GM21529 (cell line): ENCODE measurements around the gene TMEM128.
"Not testable (repeated sequence)": the region's sequence is repeated elsewhere in the genome, so short reads cannot be mapped to it uniquely, and the experiment has no call there.

Experiments
- ATAC-seq: cut with Tn5 transposase; IDR thresholded peaks from one replicate; pipeline ENCODE4 v1.9.1; 2021; ENCODE audit not compliant: unreplicated experiment

The TMEM128 gene

GRCh38 chr4:4256799-4257198 lies 8.8 kb upstream of the TMEM128 start:
- no peak for ATAC-seq

DNA sequence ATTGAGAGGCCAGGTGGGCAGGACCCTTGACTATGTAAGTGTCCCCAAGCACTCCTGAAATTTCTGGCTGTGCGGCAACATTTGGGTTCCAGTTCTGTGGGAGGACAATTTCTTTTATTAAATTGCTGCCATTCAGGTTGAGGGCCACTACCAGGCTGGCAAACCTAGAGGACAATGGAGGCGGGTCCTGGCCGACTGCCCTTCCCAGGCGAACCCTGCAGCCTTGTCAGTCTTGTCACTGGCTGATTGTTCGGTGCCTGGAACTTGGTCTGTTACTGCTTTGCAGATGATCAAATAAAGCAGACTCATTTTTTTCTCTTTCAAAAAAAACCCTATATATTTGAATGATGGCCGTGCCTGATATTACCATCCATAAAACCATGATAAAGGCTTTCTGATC lies 6.6 kb upstream of the TMEM128 start:
- ATAC-seq, result no peak

DNA sequence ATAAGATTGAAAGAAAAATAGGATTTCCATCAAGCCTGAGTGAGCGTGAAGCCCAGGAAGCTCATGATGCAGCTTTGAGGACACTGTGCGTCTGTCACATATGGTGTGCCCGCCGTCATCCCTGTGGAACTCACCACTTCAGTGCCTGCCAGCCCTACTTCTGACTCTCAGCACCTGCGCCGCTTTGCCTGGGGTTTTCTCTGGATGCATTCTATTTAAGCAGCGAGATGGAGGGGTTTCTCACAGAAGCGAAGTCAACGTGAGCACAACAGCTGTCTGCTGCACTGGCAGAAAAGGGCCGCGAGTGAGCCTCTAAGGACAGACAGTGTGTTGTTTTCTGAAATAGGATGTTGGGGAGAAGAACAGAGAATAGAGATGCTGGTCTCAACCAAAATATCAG lies 6.2 kb upstream of the TMEM128 start:
- no peak for ATAC-seq

- no peak for ATAC-seq
Observed at GRCh38 chr4:4249866-4250265, 1.8 kb upstream of the TMEM128 start.

DNA sequence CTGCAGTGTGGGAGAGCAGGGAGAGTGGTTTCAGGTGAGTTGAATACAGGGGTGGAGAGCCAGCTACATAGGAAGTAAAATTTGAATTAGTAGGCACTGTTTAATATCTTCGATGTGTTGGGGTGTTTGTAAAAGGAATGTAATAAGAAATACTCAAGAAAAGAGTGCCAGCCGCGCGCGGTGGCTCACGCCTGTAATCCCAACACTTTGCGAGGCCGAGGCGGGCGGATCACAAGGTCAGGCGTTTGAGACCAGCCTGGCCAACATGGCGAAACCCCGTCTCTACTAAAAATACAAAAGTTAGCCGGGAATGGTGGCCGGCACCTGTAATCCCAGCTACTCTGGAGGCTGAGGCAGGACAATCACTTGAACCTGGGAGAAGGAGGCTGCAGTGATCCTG lies 1.3 kb upstream of the TMEM128 start:
- not testable (repeated sequence) for ATAC-seq

GRCh38 chr4:4248885-4249203 lies 821 bp upstream of the TMEM128 start:
- no peak for ATAC-seq

DNA sequence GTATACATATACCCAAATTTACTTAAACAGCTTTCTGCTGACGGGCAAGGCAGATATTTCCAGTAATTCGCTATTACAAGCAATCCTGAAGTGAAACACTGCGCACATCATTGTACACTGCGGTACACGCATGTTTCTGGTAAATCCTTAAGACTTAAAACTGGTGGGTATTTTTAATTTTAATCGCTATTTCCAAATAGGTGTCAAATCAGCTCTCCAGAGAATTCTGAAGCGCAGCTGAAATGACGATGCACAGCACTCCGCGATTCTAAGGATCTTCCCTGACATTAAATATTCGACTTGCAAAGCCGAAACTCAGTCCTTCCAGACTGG lies 361 bp downstream of the TMEM128 start:
- peak; percentile 1 for ATAC-seq

DNA sequence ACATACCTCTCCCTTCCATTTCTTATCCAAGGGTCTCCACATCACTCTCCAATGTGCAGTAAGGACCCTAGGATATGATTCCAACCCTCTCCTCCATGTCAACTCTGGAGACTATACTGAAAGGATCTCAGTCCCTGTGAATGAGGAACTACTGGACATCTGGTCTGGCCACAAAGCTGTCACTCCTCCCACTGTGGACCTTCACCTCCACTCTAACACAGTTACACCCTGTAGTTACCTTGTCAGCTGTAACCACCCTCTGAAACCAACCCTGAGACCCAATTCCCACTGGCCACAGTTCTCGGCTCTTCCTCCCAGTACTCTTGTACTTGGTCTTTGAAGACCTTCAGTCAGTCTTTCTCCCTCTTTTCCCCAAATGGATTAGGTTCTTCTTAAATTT lies 2.9 kb downstream of the TMEM128 start:
- no peak for ATAC-seq

DNA sequence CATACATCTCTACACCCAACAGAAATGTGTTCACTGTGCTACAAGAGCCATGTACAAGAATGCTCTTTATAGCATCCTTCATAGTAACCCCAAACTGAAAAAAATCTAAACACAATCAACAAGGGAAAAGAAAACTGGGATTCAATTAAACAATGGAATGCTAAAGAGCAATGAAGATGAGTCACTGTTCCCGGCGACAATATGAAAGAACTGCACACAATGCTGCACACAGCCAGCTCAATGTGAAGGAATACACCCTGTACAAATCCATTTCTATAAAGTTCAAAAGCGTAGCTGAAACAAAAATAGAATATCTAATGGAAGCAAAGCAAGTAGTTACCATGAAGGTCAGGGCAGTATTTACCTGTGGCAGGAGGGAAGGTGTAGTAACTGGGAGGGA lies 8.5 kb downstream of the TMEM128 start:
- ATAC-seq, result not testable (repeated sequence)

GRCh38 chr4:4233610-4234009 lies 14.4 kb downstream of the TMEM128 start:
- no peak for ATAC-seq

- ATAC-seq, result no peak
Observed at GRCh38 chr4:4228356-4228668, 19.7 kb downstream of the TMEM128 start.

GRCh38 chr4:4227510-4228355 lies 20.3 kb downstream of the TMEM128 start:
- no peak for ATAC-seq

- no peak for ATAC-seq
Observed at GRCh38 chr4:4226606-4227438, 21.2 kb downstream of the TMEM128 start, which contains the start of gene OTOP1. OTOP1 (minus strand) TSS chr4:4226929; CDS start chr4:4226864, 65 bp downstream.

DNA sequence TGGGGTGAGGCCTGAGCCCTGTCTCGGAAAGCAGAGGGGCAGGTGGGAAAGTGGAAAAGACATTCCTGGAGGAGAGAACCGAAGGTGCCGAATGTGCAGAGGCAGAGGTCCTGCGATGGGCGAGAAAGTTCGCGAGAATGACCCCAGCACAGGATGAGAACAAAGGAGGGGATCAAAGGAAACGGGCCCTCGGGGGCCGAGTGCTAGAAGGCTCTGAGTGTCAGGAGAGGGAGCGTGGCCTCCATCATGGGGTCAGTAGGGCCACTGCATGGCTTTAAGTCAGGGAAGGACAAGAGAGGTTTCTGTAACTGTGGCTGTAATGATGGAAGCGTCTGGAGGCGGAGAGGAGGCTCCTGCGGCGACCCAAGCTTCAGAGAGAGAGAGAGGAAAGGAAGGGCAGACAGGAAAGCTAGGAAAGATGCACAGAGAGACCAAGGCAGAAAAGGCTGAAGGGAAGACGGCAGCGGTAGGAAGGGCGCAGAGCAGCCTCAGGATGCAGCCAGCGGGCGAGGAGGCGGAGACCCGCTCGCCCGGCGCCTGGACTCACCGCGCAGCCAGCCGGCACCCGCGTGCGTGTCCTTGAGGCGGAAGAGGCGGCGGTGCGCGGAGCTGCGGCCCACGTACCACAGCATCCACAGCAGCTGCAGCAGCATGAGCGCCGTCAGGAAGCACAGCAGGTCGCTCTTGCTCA lies 22.0 kb downstream of the TMEM128 start:
- ATAC-seq, result no peak

DNA sequence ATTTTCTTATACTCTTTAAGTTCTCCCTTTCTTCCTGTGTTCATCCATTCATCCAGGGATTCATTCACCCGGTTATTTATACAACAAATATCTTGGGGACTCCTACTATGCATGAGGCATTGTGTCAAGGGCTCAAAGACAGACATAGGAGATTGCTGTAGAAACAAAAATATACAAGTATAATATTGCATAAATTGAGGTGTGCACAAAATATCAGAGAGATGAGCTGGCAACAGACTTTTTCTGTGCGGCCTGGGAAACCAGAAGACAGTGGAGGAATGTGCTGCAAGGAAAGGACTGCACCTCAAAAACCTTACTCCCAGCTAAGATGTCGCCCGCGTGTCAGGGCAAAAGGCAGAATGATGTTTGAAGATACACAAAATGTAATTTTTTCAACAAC lies 30.9 kb downstream of the TMEM128 start:
- ATAC-seq, result no peak

GRCh38 chr4:4216648-4217047 lies 31.4 kb downstream of the TMEM128 start:
- no peak for ATAC-seq

DNA sequence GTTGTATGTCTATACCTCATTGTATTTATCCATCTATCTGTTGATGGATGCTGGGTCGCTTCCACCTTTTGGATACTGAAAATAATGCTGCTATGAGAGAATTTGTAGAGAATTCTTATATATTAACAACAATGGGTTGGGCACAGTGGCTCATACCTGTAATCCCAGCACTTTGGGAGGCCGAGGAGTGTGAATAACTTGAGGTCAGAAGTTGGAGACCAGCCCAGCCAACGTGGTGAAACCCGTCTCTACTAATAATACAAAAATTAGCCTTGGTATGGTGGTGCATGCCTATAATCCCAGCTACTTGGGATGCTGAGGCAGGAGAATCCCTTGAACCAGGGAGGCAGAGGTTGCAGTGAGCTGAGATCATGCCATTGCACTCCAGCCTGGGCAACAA lies 34.3 kb downstream of the TMEM128 start:
- not testable (repeated sequence) for ATAC-seq

DNA sequence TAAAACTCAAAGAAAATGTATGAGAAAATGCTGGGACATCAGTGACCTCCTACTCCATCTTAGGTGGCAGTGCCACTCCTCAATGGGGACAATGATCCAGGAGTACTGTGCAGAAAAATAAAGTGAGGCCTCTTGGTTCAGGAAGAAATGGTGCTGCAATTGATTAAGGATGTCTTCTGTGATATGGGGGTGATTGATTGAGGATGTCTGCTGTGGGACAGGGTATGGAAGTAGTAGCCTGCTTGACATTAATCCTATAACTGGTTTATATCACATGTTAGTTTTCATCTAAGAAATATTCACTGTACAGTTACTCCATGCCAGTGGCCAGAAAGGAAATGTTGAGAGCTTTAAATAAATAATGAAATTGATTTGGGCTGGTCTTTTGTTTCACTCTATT lies 41.8 kb downstream of the TMEM128 start:
- ATAC-seq, result no peak

GRCh38 chr4:4204401-4204745 lies 43.6 kb downstream of the TMEM128 start:
- ATAC-seq, result no peak

GRCh38 chr4:4203688-4204400 lies 44.2 kb downstream of the TMEM128 start:
- ATAC-seq, result no peak

DNA sequence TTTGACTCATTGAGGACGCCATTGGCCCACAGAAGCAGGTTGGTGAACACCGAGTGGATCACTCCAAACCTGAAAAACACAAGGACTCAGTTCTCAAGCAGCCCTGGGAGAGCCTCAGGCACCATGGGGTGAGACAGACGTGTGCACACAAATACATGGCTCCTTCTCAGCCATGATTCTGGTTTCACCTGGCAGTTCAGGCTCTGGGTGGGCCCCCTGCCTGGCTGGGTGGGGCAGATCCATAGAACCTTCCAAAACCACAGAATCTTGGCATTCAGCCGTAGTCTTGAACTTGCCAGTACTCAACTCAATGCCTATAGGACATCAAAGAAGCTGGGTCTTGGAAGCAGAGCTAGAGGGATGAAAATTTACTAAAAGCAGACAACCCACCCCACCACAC lies 45.5 kb downstream of the TMEM128 start:
- no peak for ATAC-seq
